Keratinocyte (primary cell): ENCODE results near the gene RALGAPA2. TPM values are rescaled to one million over a fixed set of nuclear protein-coding genes. Genes with fewer than 3 reads are reported as not detected.

Experiments used
- DNase-seq: peaks from one replicate; pipeline ENCODE4 v3.0.0-alpha.2; 2011; ENCODE audit warnings: low read depth, missing footprints, low spot score
- FAIRE-seq: peaks from 2 replicates; lab custom pipeline; 2011; peaks lifted over from hg19 to GRCh38; lab: Jason Lieb, UNC
- H2AFZ ChIP-seq: 2 replicates; pipeline ENCODE4 v1.6.0; 2012; ENCODE audit warnings: low read length, control low read depth, inconsistent platforms; ENCODE audit not compliant: control insufficient read depth
- H3K27ac ChIP-seq: 2 replicates; pipeline ENCODE4 v1.5.1; 2011; ENCODE audit warnings: low read length; ENCODE audit not compliant: control insufficient read depth, insufficient read depth
- H3K27me3 ChIP-seq: 3 replicates; pipeline ENCODE4 v1.6.0; 2011; ENCODE audit warnings: low read length; ENCODE audit not compliant: control insufficient read depth, insufficient read depth; ENCODE audit errors: extremely low read depth
- H3K36me3 ChIP-seq, 2 experiments: 2 replicates in 1 of 2; 3 replicates in 1 of 2; pipeline ENCODE4 v1.5.1; 2011; ENCODE audit warnings: low read length in 2 of 2, mild to moderate bottlenecking in 1 of 2; ENCODE audit not compliant: control insufficient read depth in 2 of 2, insufficient read depth in 2 of 2; ENCODE audit errors: extremely low read depth in 1 of 2
- H3K4me1 ChIP-seq: 3 replicates; pipeline ENCODE4 v1.5.1; 2011; ENCODE audit warnings: low read length; ENCODE audit not compliant: control insufficient read depth, insufficient read depth; ENCODE audit errors: extremely low read depth
- H3K4me2 ChIP-seq: 3 replicates; pipeline ENCODE4 v1.6.0; 2011; ENCODE audit warnings: low read depth, low read length; ENCODE audit not compliant: control insufficient read depth, insufficient read depth; ENCODE audit errors: extremely low read depth
- H3K4me3 ChIP-seq, 3 experiments: fragments of 200-600 bp in 1 of 3; sonication (generic) in 1 of 3; 2 replicates in 2 of 3; 3 replicates in 1 of 3; pipeline ENCODE4 v1.5.1; 2011 to 2016; ENCODE audit warnings: low read length in 3 of 3, mild to moderate bottlenecking in 3 of 3, control low read depth in 2 of 3, inconsistent platforms in 1 of 3, low read depth in 1 of 3, mixed read lengths in 1 of 3, mixed run types in 1 of 3, moderate library complexity in 1 of 3; ENCODE audit not compliant: control insufficient read depth in 2 of 3, insufficient read depth in 2 of 3; ENCODE audit errors: extremely low read depth in 1 of 3
- H3K79me2 ChIP-seq: 2 replicates; pipeline ENCODE4 v1.6.0; 2012; ENCODE audit warnings: low read length; ENCODE audit not compliant: control insufficient read depth, insufficient read depth
- H3K9ac ChIP-seq: 3 replicates; pipeline ENCODE4 v1.6.0; 2011; ENCODE audit warnings: low read length; ENCODE audit not compliant: control insufficient read depth, insufficient read depth; ENCODE audit errors: extremely low read depth
- H3K9me1 ChIP-seq: 3 replicates; pipeline ENCODE4 v1.6.0; 2011; ENCODE audit warnings: low read length; ENCODE audit not compliant: control insufficient read depth, insufficient read depth; ENCODE audit errors: extremely low read depth
- H3K9me3 ChIP-seq: 2 replicates; pipeline ENCODE4 v1.5.1; 2012; ENCODE audit warnings: low read depth, low read length; ENCODE audit not compliant: control insufficient read depth
- H4K20me1 ChIP-seq: 3 replicates; pipeline ENCODE4 v1.6.0; 2011; ENCODE audit warnings: low read length; ENCODE audit not compliant: control insufficient read depth, insufficient read depth; ENCODE audit errors: extremely low read depth
- EZH2 ChIP-seq: IDR thresholded peaks from one replicate; pipeline ENCODE4 v1.6.1; 2012; ENCODE audit warnings: inconsistent platforms, mild to moderate bottlenecking, low read length, moderate library complexity
- dilution Hi-C: fragments of 300-500 bp; cut with MboI; formaldehyde crosslinking; loops from one replicate; pipeline ENCODE4 v1.7.0; 2020; ENCODE audit warnings: low sequenced_read_pairs; ENCODE audit not compliant: extremely low pct_ligation_motif_present
- polyA plus RNA-seq, 5 experiments: library from polyadenylated mRNA; depleted of rRNA in 3 of 5; stranded (reverse) in 3 of 5; stranded (forward) in 1 of 5; unstranded in 1 of 5; fragments of >200 nt; gene quantifications; 1 replicate in 1 of 5; 2 replicates in 3 of 5; 3 replicates in 1 of 5; pipeline versions ENCODE4 v1.2.1 to v1.2.3, GENCODE V29; 2011 to 2012; ENCODE audit warnings: missing spikeins in 2 of 5, low read depth in 1 of 5, low replicate concordance in 1 of 5
- TF ChIP-seq, protein P1 (sequence below), 3 experiments: IDR thresholded peaks in 1 of 3; conservative IDR thresholded peaks in 1 of 3; optimal IDR thresholded peaks in 1 of 3; 2 replicates in 2 of 3; 3 replicates in 1 of 3; pipeline versions ENCODE3 to v1.5.1; 2011; ENCODE audit warnings: low read length in 3 of 3, mild to moderate bottlenecking in 3 of 3, moderate library complexity in 2 of 3, control low read depth in 1 of 3, inconsistent platforms in 1 of 3; ENCODE audit not compliant: insufficient read depth in 2 of 3; ENCODE audit errors: extremely low read depth in 1 of 3

Gene RALGAPA2
- polyA plus RNA-seq, 1 donor (not counting 4 experiments of a cell fraction or from before 2014, with no cell fraction given) = 3.2 TPM

DNA sequence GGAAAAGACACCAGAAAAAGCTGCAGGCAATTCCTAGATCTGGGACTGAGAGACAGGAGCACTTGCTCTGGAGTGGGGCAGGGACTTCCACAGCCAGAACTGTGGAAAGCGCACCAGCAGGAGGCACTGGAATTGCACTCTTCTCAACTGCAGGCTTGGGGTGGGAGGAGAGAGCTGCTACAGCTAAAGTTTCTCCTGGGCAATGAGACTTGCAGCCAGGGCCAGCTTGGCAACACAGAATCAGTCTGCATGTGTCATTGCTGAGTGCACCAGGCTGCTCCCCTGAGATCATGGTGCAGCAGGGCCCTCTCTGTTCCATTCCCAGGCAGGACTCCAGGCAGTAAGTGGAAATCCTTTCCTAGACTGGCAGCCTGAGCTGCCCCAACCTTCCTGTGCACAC is 198.7 kb downstream of the RALGAPA2 start:
- Histone ChIP-seq H3K9me1 (no peaks in the 10 kb centered on the region), H3K36me3 (peaks cover 0 to 7% of the 10 kb centered on the region in 2 experiments), H3K4me1 (no peaks in the 10 kb centered on the region), H3K27me3 (no peaks in the 10 kb centered on the region), H3K79me2 (no peaks in the 10 kb centered on the region), H3K9ac (no peak overlapping the region), H3K4me3 (no peak overlapping the region), H3K9me3 (peaks cover 9% of the 10 kb centered on the region), H3K27ac (no peak overlapping the region), H3K4me2 (no peak overlapping the region), H4K20me1 (no peaks in the 10 kb centered on the region), H2AFZ (no peak overlapping the region)
- TF ChIP-seq, protein P1, sequence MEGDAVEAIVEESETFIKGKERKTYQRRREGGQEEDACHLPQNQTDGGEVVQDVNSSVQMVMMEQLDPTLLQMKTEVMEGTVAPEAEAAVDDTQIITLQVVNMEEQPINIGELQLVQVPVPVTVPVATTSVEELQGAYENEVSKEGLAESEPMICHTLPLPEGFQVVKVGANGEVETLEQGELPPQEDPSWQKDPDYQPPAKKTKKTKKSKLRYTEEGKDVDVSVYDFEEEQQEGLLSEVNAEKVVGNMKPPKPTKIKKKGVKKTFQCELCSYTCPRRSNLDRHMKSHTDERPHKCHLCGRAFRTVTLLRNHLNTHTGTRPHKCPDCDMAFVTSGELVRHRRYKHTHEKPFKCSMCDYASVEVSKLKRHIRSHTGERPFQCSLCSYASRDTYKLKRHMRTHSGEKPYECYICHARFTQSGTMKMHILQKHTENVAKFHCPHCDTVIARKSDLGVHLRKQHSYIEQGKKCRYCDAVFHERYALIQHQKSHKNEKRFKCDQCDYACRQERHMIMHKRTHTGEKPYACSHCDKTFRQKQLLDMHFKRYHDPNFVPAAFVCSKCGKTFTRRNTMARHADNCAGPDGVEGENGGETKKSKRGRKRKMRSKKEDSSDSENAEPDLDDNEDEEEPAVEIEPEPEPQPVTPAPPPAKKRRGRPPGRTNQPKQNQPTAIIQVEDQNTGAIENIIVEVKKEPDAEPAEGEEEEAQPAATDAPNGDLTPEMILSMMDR (optimal IDR thresholded peaks at IDR 0.05 in 1 of 3, IDR thresholded peaks at IDR 0.05 in 1 of 3, conservative IDR thresholded peaks at IDR 0.05 in 1 of 3; ENCODE audit: extremely low read depth in 1 of 3, insufficient read depth in 2 of 3, low read length in 3 of 3) = peak in 1 of 3 experiments; percentile 9
- no peak for TF ChIP-seq EZH2
- DNase-seq = no peak
- FAIRE-seq = no peak
- dilution Hi-C loops = no loop called here

DNA sequence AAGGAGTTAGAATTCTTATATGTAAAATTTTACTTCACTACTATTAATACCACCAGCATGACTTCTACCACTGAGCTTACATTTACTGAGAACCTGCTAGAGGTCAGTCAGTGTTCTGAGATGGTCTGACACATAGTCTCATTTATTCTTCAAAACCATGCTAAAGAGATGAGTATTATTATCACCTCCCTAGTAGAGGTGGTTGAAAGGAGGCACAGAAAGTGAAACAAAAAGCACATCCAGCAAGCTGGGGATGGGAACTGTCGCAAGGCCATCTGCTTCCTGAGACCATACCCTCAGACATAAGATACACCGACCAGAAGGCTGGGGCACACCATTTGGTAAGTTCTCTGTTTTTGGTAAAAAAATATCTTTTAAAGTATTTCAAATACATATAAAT is 206.9 kb downstream of the RALGAPA2 start:
- Histone ChIP-seq H3K79me2 (no peaks in the 10 kb centered on the region), H3K9ac (no peak overlapping the region), H3K4me1 (no peaks in the 10 kb centered on the region), H3K9me3 (no peaks in the 10 kb centered on the region), H3K27ac (no peak overlapping the region), H4K20me1 (no peaks in the 10 kb centered on the region), H2AFZ (no peak overlapping the region), H3K4me3 (no peak overlapping the region), H3K9me1 (no peaks in the 10 kb centered on the region), H3K4me2 (no peak overlapping the region), H3K27me3 (no peaks in the 10 kb centered on the region), H3K36me3 (peaks cover 0 to 3% of the 10 kb centered on the region in 2 experiments)
- dilution Hi-C loops = no loop called here
- FAIRE-seq (no peak), DNase-seq (no peak)
- TF ChIP-seq, protein P1 (optimal IDR thresholded peaks at IDR 0.05 in 1 of 3, IDR thresholded peaks at IDR 0.05 in 1 of 3, conservative IDR thresholded peaks at IDR 0.05 in 1 of 3; ENCODE audit: extremely low read depth in 1 of 3, insufficient read depth in 2 of 3, low read length in 3 of 3) = no peak
- TF ChIP-seq EZH2 = no peak
